Esophagus squamous epithelium (tissue), 5 donors: ENCODE measurements around the gene MIER2. TPM values are rescaled to one million over a fixed set of nuclear protein-coding genes. Genes with fewer than 3 reads are reported as not detected.
A peak's percentile ranks its signal among the peaks of the same experiment; 100 is the strongest.

Experiments used
- DNase-seq: peaks from one replicate; lab custom pipeline; 2025; lab: John Stamatoyannopoulos, UW
- H3K27ac ChIP-seq, 4 donors: fragments of 200-600 bp; sonication (generic); one replicate each; pipeline ENCODE4 v1.5.1; 2016 to 2019; ENCODE audit warnings: mild to moderate bottlenecking in 1 of 4
- H3K27me3 ChIP-seq, 4 donors: fragments of 200-600 bp; sonication (generic); 1 replicate in 3 of 4; 2 replicates in 1 of 4; pipeline versions ENCODE4 v1.5.1 to v1.6.0; 2017 to 2021; ENCODE audit warnings: antibody characterized with exemption in 1 of 4
- H3K36me3 ChIP-seq, 3 donors: fragments of 200-600 bp; sonication (generic); one replicate each; pipeline ENCODE4 v1.5.1; 2016 to 2019
- H3K4me1 ChIP-seq, 3 donors: fragments of 200-600 bp; sonication (generic); one replicate each; pipeline ENCODE4 v1.5.1; 2017 to 2019
- H3K4me3 ChIP-seq, 4 donors: fragments of 200-600 bp; sonication (generic); 1 replicate in 3 of 4; 2 replicates in 1 of 4; pipeline ENCODE4 v1.5.1; 2016 to 2019; ENCODE audit warnings: mild to moderate bottlenecking in 2 of 4, moderate library complexity in 1 of 4
- H3K9me3 ChIP-seq, 3 donors: fragments of 200-600 bp; sonication (generic); one replicate each; pipeline ENCODE4 v1.5.1; 2016 to 2019
- POLR2A ChIP-seq, 4 donors: fragments of 450-650 bp; IDR thresholded peaks; one replicate each; pipeline ENCODE4 v1.6.1; 2017; ENCODE audit warnings: antibody characterized with exemption in 4 of 4, mild to moderate bottlenecking in 4 of 4, moderate library complexity in 3 of 4
- WGBS, 2 donors: methylation state at CpG; one replicate each; pipeline ENCODE4 v1.1.5; 2018; 5-methylcytosine and 5-hydroxymethylcytosine counted together
- intact Hi-C: fragments of 100-400 bp; cut with DNase I; formaldehyde crosslinking; loops from one replicate; pipeline ENCODE4 v1.15.0; 2022
- total RNA-seq, 4 donors: library from RNA; depleted of rRNA; stranded (reverse); fragments of >200 nt; gene quantifications; one replicate each; pipeline ENCODE4 v1.1.0, GENCODE V29; 2016
- TF ChIP-seq, protein P1 (sequence below), 6 experiments: fragments of 450-650 bp in 4 of 6; fragments of 200-600 bp in 2 of 6; sonication (generic) in 2 of 6; IDR thresholded peaks; one replicate each; pipeline ENCODE4 v1.5.1; 2016 to 2019; ENCODE audit warnings: antibody characterized with exemption in 6 of 6, mild to moderate bottlenecking in 4 of 6, moderate library complexity in 4 of 6
- donor health status: DM: yes; HTN: yes; CAD: no.

Gene MIER2
- total RNA-seq, 4 donors from 2014 or later: 11.7 to 31.5 (median 14.9) TPM

DNA sequence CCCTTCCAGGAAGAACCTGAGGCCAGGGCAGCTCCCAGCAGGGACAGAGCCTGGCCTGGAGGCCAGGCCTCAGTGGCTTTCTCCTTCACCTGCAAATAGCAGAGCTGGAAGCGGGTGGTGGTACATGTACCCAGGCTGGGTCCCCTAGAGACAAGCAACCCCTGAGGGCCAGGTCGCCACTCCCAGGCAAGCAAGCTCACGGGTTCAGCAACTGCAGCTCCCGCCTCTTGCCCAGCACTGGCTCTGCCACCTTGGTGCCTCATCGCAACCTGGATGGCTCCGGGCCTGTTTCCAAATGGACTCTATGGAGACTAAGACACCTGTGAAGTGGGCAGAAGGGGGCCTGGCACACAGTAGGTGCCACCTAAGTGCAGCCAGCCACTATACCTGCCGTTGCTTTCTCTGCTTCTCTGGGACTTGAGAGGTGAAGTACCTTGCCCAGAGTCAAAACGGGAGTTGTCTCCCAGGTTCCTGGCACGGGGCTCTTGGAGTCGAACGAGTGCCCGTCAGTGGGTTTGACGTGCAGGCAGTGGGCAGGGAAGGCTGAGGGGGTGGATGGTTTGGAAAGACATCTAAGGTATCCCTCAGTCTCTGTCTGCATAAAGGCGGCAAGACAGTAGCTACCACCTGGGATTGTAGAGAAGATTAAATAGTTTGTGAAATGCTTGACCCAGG, 51.0 kb downstream of the MIER2 start:
- H3K27me3 ChIP-seq: peaks cover 0 to 54% (median 0%) of the 10 kb centered on the region in 4 donors
- TF ChIP-seq, protein P1, sequence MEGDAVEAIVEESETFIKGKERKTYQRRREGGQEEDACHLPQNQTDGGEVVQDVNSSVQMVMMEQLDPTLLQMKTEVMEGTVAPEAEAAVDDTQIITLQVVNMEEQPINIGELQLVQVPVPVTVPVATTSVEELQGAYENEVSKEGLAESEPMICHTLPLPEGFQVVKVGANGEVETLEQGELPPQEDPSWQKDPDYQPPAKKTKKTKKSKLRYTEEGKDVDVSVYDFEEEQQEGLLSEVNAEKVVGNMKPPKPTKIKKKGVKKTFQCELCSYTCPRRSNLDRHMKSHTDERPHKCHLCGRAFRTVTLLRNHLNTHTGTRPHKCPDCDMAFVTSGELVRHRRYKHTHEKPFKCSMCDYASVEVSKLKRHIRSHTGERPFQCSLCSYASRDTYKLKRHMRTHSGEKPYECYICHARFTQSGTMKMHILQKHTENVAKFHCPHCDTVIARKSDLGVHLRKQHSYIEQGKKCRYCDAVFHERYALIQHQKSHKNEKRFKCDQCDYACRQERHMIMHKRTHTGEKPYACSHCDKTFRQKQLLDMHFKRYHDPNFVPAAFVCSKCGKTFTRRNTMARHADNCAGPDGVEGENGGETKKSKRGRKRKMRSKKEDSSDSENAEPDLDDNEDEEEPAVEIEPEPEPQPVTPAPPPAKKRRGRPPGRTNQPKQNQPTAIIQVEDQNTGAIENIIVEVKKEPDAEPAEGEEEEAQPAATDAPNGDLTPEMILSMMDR (IDR thresholded peaks at IDR 0.05): no peak
- no peak for TF ChIP-seq POLR2A (IDR thresholded peaks at IDR 0.05)
- no peaks in the 10 kb centered on the region for H3K9me3 ChIP-seq
- no peak overlapping the region for H3K27ac ChIP-seq
- no peak overlapping the region for H3K4me3 ChIP-seq
- H3K4me1 ChIP-seq: peaks cover 17 to 56% (median 22%) of the 10 kb centered on the region in 3 donors
- WGBS, 2 donors: 44 to 54% methylated on average over 8 to 9 of the region's 14 CpGs
- no peaks in the 10 kb centered on the region for H3K36me3 ChIP-seq
- DNase-seq: no peak
- intact Hi-C loops: no loop called here

DNA sequence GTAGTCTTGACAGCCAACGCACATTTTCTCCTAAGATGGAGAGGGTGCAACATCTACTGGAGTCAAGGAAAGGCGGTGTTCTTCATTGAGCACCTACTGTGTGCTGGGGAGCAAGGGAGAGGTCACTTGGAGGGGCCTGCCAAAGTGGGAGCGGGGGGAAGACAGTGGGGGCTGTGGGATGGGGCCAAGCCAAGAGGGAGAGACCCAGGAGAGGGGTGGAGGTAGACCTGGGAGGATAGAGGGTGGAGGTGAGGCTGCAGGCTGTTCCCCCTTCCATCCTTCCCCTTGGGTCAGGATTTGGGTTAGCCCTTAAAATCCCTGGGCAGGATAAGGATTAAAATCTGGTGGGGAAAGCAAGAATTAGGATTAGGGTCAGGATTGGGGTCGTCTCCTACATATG, 51.6 kb downstream of the MIER2 start:
- 75 to 81% methylated on average over 2 to 3 of the region's 4 CpGs for WGBS, 2 donors
- TF ChIP-seq, protein P1 (IDR thresholded peaks at IDR 0.05): no peak
- TF ChIP-seq POLR2A (IDR thresholded peaks at IDR 0.05): no peak
- intact Hi-C loops: no loop called here
- no peaks in the 10 kb centered on the region for H3K9me3 ChIP-seq
- no peaks in the 10 kb centered on the region for H3K36me3 ChIP-seq
- H3K27me3 ChIP-seq: peaks cover 0 to 54% (median 0%) of the 10 kb centered on the region in 4 donors
- no peak for DNase-seq
- H3K27ac ChIP-seq: no peak overlapping the region
- no peak overlapping the region for H3K4me3 ChIP-seq
- H3K4me1 ChIP-seq: peaks cover 17 to 56% (median 22%) of the 10 kb centered on the region in 3 donors

DNA sequence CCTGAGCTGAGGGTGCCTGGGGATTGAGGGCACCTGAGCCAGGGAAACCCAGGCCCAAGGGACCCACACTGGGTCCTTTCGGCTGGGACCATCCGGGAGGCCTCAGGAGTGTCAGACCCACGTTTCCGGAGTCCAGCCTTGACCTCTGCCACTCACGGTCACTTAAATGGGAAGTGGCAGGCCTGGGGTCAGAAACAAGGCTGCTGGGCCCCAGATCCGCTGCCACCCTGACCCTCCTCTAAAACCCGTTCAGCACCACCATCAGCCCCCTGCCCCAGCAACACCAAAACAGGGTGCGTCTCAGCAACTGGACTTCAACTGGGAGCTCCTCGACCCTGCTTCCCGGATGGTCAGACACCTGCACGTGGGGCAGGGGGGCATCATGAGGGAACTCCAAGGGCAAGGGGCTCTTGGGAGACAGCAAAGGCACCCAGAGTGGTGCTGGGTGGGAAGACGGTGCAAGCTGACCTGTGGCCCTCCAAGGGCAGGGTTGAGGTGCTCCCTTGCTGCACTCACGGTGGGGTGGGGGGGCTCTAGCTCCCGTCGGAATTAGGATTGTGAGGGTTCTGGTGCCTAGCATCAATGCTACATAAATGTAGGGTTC, 52.2 kb downstream of the MIER2 start:
- peaks cover 0 to 54% (median 0%) of the 10 kb centered on the region in 4 donors for H3K27me3 ChIP-seq

DNA sequence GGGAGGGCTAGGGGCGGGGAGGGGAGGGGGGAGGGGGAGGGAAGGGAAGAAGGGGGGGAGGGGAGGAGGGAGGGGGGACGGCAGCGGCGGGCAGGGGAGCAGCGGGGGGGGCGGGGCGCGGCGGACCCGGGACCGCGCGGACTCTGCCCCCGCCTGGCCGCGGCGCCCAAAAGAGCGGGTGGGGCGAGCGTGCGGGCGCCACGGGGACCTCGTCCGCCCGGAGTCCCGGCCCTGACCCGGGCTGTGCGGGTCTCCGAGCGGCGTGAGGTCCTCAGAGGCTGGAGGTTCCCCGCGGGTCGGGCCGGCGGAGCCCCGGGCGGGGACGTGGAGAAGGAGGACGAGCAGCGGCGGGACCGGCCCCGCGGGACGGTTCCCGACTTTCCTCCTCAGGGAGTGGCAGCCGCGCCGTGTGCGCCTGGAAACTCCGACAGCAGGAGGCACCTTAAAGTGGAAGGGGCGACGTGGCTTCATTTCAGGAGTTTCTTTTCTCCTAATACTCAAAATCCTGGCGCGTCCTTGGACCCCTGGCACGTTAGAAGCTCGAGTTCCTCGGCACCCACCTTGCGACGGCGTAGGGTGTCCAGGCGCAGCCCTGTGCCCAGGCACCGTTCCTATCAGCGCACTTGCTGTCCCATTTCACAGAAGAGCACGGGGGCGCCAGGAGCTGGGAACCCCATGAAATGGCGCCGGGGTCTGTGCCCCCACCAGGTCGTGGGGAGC, 52.9 kb downstream of the MIER2 start:
- no peak for DNase-seq
- H3K4me3 ChIP-seq: peak overlapping the region; percentile 23 to 62 (median 48)
- H3K27ac ChIP-seq: peak overlapping the region in 3 of 4 donors; percentile 31 to 68 (median 60)
- no peaks in the 10 kb centered on the region for H3K36me3 ChIP-seq
- no peak for TF ChIP-seq POLR2A (IDR thresholded peaks at IDR 0.05)
- TF ChIP-seq, protein P1 (IDR thresholded peaks at IDR 0.05): no peak
- H3K9me3 ChIP-seq: no peaks in the 10 kb centered on the region
- peaks cover 0 to 54% (median 0%) of the 10 kb centered on the region in 4 donors for H3K27me3 ChIP-seq
- 62 to 85% methylated on average over 9 to 13 of the region's 71 CpGs for WGBS, 2 donors
- H3K4me1 ChIP-seq: peaks cover 17 to 56% (median 22%) of the 10 kb centered on the region in 3 donors
- intact Hi-C loops: no loop called here

More for the DNA sequence above, 52.2 kb downstream of the MIER2 start:
- no peak for DNase-seq
- Histone ChIP-seq H3K36me3 (no peaks in the 10 kb centered on the region), H3K4me1 (peaks cover 17 to 56% (median 22%) of the 10 kb centered on the region in 3 donors), H3K9me3 (no peaks in the 10 kb centered on the region), H3K27ac (no peak overlapping the region), H3K4me3 (no peak overlapping the region)
- TF ChIP-seq, protein P1 (IDR thresholded peaks at IDR 0.05): no peak
- TF ChIP-seq POLR2A (IDR thresholded peaks at IDR 0.05): no peak
- intact Hi-C loops: no loop called here
- WGBS, 2 donors: 87 to 100% methylated on average over 1 to 6 of the region's 15 CpGs
